Measurements from ENCODE around the gene ETS2.

DNA sequence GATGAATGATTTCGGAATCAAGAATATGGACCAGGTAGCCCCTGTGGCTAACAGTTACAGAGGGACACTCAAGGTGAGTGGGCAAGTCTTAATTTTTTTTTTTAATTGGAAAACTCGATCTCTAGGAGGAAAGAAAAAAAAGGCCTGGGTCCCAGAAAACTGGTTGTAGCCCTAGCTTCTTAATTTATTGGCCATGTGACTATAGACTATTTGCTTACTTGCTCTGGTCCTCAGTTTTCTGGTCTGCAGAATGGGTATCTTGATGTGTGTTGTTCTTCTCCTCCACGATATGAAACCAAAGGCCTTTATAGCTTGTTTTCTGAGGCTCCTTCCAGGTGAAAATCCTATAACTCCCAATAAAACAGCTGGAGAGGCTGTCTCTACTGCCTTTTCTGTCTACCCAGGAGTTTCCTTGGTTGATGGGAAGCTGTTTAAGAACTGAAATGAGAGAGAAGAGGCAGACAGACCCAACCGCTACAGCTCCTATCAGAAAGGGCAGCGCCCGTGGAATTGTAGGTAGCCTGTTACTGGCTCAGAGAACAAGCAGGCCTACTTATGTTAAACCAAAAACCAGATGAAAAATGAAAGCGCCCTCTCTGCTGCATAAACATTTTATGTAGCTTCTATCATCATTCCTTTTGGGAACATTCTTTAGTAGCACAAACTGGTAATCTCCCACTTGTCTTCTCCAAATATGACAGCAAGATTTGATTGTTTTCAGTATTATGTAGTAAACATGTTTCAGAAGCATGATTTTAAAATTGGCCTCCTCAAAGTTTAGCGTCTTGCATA, 4.5 kb downstream of the ETS2 start:
- TF ChIP-seq, protein P1, sequence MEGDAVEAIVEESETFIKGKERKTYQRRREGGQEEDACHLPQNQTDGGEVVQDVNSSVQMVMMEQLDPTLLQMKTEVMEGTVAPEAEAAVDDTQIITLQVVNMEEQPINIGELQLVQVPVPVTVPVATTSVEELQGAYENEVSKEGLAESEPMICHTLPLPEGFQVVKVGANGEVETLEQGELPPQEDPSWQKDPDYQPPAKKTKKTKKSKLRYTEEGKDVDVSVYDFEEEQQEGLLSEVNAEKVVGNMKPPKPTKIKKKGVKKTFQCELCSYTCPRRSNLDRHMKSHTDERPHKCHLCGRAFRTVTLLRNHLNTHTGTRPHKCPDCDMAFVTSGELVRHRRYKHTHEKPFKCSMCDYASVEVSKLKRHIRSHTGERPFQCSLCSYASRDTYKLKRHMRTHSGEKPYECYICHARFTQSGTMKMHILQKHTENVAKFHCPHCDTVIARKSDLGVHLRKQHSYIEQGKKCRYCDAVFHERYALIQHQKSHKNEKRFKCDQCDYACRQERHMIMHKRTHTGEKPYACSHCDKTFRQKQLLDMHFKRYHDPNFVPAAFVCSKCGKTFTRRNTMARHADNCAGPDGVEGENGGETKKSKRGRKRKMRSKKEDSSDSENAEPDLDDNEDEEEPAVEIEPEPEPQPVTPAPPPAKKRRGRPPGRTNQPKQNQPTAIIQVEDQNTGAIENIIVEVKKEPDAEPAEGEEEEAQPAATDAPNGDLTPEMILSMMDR (IDR thresholded peaks at IDR 0.05), result no peak
- no peak for TF ChIP-seq EZH2 (IDR thresholded peaks at IDR 0.05)
